Activated effector memory CD4-positive, alpha-beta T cell treated with Interleukin-2 at 50 U/mL for 16 hours (primary cell): ENCODE data around the gene CLTA.
"Not testable (repeated sequence)": the region's sequence is repeated elsewhere in the genome, so short reads cannot be mapped to it uniquely, and the experiment has no call there.

Experiments
- DNase-seq: peaks from one replicate; pipeline ENCODE4 v3.0.0-alpha.2; 2020

The CLTA gene

DNA sequence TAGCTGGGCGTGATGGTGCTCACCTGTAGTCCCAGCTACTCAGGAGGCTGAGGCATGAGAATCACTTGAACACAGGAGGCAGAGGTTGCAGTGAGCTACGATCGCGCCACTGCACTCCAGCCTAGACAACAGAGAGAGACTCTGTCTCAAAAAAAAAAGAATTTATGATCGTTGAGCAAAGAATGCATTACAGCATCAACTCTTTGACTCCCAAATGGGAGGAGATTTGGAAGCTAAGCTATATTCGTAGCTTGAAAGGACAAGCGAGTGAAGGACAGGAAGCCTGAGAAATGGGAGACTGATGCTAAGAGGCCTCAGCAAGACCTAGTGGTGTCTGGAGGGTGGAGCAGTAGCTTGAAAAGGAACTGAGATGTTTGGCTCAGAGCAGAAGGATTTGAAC, 31.8 kb upstream of the CLTA start:
- DNase-seq = no peak

- DNase-seq = not testable (repeated sequence)
These were observed 31.2 kb upstream of the CLTA start for GRCh38 chr9:36159509-36159908.

- not testable (repeated sequence) for DNase-seq
These were observed 30.6 kb upstream of the CLTA start for GRCh38 chr9:36160126-36160525.

GRCh38 chr9:36161187-36161586, 29.5 kb upstream of the CLTA start:
- no peak for DNase-seq

GRCh38 chr9:36162211-36162738, 28.4 kb upstream of the CLTA start:
- no peak for DNase-seq

DNA sequence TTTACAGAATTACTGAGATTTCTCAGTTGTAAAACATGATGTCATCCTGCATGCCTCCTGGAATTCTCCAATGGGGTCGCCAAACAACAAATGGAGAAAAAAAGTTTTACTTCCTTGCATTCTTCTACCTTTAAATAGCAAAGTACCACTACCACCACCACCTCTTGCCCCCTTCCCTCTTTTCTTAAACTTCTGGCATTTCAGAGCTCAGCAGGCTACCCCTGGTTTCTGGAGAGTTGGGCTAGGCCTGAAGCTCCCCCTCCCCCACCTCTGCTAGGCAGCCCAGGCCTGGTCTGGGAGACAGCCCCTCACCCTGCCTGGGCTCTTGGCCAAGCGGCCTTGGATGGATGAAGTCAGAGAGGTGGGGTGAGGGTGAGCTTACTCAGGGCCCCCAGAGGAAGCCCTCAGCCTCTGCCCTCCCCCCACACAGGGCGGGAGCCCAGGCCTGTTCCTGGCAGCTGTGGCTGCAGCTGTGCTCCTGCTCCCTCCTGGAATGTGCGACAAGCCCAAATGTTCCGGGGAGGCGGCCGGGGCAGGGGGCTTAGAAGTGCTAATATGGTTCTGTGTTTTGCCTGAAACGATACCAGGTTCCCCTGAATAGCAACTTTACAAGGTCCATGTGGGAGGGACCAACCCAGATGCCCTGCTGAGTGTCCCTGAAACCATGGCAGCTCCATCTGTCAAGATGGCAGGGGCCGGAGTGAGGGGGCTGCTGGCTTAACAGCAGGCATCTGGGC, 27.5 kb upstream of the CLTA start:
- DNase-seq = no peak

DNA sequence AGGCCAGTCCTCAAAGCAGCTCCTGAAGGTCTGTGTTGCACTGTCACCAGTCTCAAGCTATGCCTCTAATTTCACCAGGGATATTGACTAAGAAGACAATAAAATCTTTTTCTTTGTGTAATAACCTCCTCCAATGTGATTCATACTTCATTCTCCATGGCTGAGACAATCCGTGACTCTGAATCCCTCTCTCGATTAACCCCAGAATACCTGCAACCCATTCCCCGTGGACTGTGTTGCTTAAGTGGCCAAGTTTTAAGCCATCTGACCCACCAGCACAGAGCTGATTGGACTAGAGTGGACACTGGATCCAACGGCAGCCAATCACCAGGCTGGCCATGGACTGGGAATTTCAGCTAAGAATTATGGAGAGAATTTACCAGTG, 26.9 kb upstream of the CLTA start:
- no peak for DNase-seq

DNA sequence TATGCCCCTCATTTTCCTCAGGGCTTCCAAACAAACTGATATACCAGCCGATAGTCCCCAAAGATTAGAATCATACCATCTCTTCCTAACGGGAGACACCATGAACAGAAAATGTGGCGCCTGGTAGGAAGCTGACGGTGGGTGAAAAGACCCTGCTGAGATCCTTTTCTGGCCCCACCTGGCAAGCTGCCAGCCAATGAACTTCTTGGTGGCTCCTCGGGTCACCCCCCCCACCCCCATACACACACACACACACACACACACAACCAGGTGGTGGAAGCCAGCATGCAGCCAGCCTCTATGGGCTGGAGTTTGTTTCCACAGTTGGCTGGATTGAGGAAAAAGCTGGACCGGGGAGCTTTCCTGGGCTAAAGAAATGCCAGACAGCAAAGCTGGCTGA, 26.3 kb upstream of the CLTA start:
- DNase-seq = no peak

GRCh38 chr9:36164989-36165388, 25.7 kb upstream of the CLTA start:
- DNase-seq = no peak

DNA sequence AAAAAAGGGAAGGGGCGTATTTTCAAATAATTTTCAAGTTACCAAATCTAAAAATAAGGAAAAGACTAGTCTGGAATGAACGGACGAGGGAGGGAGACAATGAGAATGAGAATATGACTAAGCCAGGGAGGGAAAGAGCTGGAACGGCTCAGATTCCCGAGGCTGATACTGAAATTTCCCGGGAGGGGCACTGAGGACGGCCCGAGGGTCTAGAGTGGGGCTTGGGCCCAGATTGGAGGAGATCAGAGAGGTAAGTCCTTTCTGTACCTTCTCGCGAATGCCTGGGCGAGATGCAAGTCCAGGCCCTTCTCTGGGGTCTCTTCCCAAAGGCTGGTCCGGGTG, 24.9 kb upstream of the CLTA start:
- no peak for DNase-seq

DNA sequence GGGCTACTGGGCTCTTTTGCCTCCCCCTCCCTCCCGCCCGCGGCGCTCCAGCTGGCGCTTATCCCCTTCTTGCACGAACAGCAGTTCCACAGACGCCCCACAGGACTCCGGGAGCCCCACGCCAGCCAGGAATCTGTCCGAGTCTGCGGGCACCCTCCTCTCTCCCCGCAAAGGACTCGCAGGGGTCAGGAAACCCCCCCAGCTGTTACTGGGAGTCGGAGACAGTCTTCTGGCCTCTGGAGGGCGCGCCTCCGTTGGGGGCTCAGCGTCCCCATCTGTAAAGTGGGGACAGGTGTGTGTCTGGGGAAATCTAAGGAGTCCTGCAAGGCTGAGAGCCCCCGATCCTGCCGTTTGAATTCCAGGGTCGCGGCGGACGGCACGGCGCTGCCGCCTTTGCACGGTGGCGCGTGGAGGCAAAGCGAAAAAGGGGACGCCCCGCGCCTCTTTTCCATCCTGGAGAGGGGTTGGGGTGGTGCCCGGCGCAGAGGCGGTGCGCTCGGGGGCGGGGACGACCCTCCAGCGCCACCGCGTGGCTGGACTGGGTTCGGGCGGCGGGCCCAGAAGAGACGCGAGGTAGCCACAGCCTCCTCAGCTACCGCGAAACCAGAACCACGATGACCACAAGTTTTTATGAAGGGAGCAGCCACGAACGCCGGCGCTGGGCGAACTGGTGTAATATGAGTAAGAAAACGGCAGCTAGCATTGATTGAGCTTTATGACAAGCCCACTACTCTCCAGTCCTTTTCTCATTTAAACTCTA, 24.4 kb upstream of the CLTA start:
- DNase-seq = peak; percentile 76

DNA sequence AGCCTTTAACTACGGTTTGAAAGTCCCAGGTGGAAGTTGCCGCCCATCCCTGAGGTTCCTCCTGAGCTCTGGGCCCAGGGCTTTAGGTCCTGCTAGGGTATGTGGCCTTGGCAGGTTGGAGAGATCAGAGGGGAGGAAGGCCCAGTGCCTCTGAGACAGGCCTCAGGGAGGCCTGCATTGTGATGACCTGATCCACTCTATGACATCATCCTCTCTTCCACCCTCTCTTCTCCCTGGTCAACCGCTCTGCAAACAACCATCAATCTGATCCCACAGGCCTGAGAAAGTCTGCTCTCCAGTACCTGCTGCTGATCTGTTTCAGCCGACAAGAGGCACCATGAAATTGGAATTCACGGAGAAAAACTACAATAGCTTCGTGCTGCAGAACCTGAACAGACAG, 21.6 kb upstream of the CLTA start, which contains the start of gene CCIN:
Gene CCIN (plus strand): TSS at position 223 of the 400 bp plus-strand sequence. CDS start 115 bp downstream, at position 338.
- no peak for DNase-seq

GRCh38 chr9:36169708-36170107, 21.0 kb upstream of the CLTA start:
- DNase-seq = no peak

DNA sequence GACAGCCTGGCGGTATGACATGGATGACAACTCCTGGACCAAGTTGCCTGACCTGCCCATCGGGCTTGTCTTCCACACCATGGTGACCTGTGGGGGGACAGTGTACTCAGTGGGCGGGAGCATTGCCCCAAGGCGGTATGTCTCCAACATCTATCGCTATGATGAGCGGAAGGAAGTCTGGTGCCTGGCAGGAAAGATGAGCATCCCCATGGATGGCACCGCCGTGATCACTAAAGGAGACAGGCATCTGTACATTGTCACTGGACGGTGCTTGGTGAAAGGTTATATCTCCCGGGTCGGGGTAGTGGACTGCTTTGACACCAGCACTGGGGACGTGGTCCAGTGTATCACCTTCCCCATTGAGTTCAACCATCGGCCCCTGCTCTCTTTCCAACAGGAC, 20.2 kb upstream of the CLTA start:
- no peak for DNase-seq

DNA sequence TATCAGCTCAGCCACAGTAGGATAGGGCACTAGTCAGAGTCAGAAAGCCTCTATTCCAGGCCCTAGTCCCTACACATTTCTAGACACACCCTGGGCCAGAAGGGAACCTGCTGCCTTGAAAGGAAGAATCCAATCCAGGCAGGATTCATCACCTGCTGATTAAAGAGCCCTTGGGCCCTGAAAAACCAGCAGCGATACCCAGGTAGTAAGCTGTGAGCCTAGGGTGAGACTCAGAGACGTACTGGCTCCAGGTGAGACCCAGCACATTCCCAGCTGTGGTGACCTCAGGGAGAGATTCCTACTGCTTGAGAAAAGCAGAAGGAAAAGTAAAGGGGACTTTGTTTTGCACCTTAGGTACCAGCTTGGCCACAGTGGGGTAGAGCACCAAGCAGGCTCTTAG, 16.9 kb upstream of the CLTA start:
- no peak for DNase-seq

DNA sequence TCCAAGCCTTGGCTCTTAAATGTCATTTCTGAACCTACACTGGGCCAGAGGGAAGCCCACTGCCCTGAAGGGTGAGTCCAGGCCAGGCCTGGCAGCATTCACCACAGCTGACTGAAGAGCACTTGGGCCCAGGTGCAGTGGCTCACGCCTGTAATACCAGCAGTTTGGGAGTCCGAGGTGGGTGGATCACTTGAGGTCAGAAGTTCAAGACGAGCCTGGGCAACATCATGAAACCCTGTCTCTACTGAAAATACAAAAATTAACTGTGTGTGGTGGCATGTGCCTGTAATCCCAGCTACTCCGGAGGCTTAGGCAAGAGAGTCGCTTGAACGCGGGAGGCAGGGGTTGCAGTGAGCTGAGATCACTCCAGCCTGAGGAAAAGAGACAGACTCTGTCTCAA, 16.4 kb upstream of the CLTA start:
- DNase-seq = no peak

DNA sequence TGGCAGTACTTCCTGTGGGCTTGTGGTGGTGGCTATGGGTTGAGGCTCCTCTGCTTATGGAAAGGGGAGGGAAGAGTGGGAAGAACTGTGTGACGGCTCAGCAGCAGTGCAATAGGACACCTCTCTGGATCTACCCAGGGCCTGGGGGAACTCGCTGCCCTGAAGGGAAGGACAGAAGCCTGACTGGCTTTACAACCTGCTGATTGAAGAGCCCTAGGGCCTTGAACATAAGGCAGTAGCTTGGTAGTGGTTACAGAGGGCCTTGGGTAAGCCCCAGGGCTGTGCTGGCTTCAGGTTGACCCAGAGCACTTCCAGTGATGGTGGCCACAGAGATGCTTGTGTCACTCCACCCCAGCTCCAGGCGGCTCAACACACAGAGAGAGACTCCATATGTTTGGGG, 16.0 kb upstream of the CLTA start:
- no peak for DNase-seq

GRCh38 chr9:36175209-36175608, 15.5 kb upstream of the CLTA start:
- not testable (repeated sequence) for DNase-seq

DNA sequence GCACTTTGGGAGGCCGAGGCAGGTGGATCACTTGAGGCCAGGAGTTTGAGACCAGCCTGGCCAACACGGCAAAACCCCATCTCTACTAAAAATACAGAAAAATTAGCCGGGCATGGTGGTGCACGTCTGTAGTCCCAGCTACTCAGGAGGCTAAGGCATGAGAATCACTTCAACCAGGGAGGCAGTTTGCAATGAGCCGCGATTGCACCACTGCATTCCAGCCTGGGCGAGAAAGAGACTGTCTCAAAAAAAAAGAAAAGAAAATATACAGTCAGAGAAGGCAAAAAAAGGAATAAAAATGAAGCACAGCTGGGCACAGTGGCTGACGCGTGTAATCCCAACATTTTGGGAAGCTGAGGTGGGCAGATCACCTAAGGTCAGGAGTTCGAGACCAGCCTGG, 14.2 kb upstream of the CLTA start:
- DNase-seq = not testable (repeated sequence)

DNA sequence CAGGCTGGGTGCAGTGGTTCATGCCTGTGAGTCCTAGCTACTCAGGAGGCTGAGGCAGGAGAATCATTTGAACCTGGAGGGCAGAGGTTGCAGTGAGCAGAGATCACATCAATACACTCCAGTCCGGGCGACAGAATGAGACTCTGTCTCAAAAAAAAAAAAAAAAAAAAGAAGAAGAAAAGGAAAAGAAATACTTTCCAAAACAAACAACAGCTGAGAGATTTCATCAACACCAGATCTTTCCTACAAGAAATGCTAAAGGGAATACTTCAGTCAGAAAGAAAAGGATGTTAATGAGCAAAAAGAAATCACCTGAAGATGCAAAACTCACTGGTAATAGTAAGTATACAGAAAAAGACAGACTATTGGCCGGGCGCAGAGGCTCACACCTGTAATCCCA, 13.2 kb upstream of the CLTA start:
- DNase-seq = no peak

DNA sequence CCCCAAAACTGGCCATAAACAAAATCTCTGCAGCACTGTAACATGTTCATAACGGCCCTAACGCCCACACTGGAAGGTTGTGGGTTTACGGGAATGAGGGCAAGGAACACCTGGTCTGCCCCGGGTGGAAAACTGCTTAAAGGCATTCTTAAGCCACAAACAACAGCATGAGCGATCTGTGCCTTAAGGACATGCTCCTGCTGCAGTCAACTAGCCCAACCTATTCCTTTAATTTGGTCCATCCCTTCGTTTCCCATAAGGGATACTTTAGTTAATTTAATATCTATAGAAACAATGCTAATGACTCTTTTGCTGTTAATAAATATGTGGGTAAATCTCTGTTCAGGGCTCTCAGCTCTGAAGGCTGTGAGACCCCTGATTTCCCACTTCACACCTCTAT, 10.5 kb upstream of the CLTA start:
- DNase-seq = not testable (repeated sequence)

- no peak for DNase-seq
These were observed 3.3 kb upstream of the CLTA start for GRCh38 chr9:36187414-36187813.

DNA sequence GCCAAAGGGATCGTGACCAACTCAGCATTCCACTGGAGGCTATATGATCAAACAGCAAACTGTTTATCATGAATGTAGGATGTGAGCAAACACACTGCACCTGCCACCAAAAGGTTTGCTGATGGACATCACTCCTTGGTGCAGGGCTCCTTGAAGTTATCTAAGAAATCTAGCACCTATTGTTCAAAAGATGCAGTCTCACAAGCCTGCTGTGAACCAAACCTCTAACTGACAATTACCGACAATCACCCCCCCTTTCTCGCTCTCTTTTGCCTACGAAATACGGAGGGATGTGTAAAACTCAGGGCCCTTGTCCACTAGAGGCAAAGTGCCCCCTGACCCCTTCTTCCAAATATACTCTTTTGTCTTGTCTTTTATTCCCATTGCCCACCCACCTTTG, 2.5 kb upstream of the CLTA start:
- no peak for DNase-seq

- no peak for DNase-seq
These were observed 745 bp upstream of the CLTA start for GRCh38 chr9:36189976-36190375.

- DNase-seq = peak; percentile 42
These were observed 547 bp downstream of the CLTA start for GRCh38 chr9:36191290-36191645.
